ENCODE data around the gene ZNF175. TPM values are rescaled to one million over a fixed set of nuclear protein-coding genes. Genes with fewer than 3 reads are reported as not detected.

ZNF175 gene
- total RNA-seq, 2 experiments from 2014 or later = 8.9 to 10.1 TPM

- H3K36me3 Mint-ChIP-seq = peaks cover 4% of the 10 kb centered on the region
- no peak overlapping the region for H3K27ac Mint-ChIP-seq
- peaks cover 38% of the 10 kb centered on the region for H3K27me3 Mint-ChIP-seq
Observed at GRCh38 chr19:51566489-51567100, 4.5 kb upstream of the ZNF175 start.

GRCh38 chr19:51567583-51567982, 3.5 kb upstream of the ZNF175 start:
- Mint-ChIP-seq H3K4me1 (peaks cover 14% of the 10 kb centered on the region), H3K27ac (no peak overlapping the region), H3K9me3 (peaks cover 2% of the 10 kb centered on the region), H3K27me3 (peaks cover 33% of the 10 kb centered on the region), H3K4me3 (no peak overlapping the region), H3K36me3 (peaks cover 12% of the 10 kb centered on the region)
- DNase-seq = no peak

More at GRCh38 chr19:51566489-51567100, 4.5 kb upstream of the ZNF175 start:
- DNase-seq = no peak
- peaks cover 2% of the 10 kb centered on the region for H3K9me3 Mint-ChIP-seq
- H3K4me3 Mint-ChIP-seq = no peak overlapping the region
- peaks cover 5% of the 10 kb centered on the region for H3K4me1 Mint-ChIP-seq

- Mint-ChIP-seq H3K27ac (no peak overlapping the region), H3K27me3 (peaks cover 26% of the 10 kb centered on the region), H3K36me3 (peaks cover 19% of the 10 kb centered on the region), H3K4me1 (peaks cover 20% of the 10 kb centered on the region), H3K4me3 (no peak overlapping the region), H3K9me3 (peaks cover 2% of the 10 kb centered on the region)
- DNase-seq = no peak
Observed at GRCh38 chr19:51568456-51568855, 2.6 kb upstream of the ZNF175 start.

- peak overlapping the region; percentile 88 for H3K27ac Mint-ChIP-seq
- H3K27me3 Mint-ChIP-seq = peaks cover 6% of the 10 kb centered on the region
- peaks cover 2% of the 10 kb centered on the region for H3K9me3 Mint-ChIP-seq
- peaks cover 23% of the 10 kb centered on the region for H3K4me1 Mint-ChIP-seq
- H3K4me3 Mint-ChIP-seq = peak overlapping the region; percentile 98
- H3K36me3 Mint-ChIP-seq = peaks cover 34% of the 10 kb centered on the region
- DNase-seq = no peak
Observed at GRCh38 chr19:51571599-51571998, 516 bp downstream of the ZNF175 start.

GRCh38 chr19:51572410-51572809, 1.3 kb downstream of the ZNF175 start:
- H3K4me3 Mint-ChIP-seq = peak overlapping the region; percentile 98
- peaks cover 6% of the 10 kb centered on the region for H3K27me3 Mint-ChIP-seq
- H3K9me3 Mint-ChIP-seq = peaks cover 2% of the 10 kb centered on the region
- no peak overlapping the region for H3K27ac Mint-ChIP-seq
- DNase-seq = no peak
- H3K4me1 Mint-ChIP-seq = peaks cover 26% of the 10 kb centered on the region
- H3K36me3 Mint-ChIP-seq = peaks cover 42% of the 10 kb centered on the region

- Mint-ChIP-seq H3K27me3 (peaks cover 5% of the 10 kb centered on the region), H3K36me3 (peaks cover 46% of the 10 kb centered on the region), H3K4me3 (no peak overlapping the region), H3K9me3 (peaks cover 2% of the 10 kb centered on the region), H3K27ac (no peak overlapping the region), H3K4me1 (peaks cover 26% of the 10 kb centered on the region)
- DNase-seq = no peak
Observed at GRCh38 chr19:51572908-51573307, 1.8 kb downstream of the ZNF175 start.

- Mint-ChIP-seq H3K4me3 (peak overlapping the region; percentile 7), H3K27ac (no peak overlapping the region), H3K27me3 (peaks cover 1% of the 10 kb centered on the region), H3K4me1 (peaks cover 26% of the 10 kb centered on the region), H3K36me3 (peaks cover 50% of the 10 kb centered on the region), H3K9me3 (peaks cover 2% of the 10 kb centered on the region)
- no peak for DNase-seq
Observed at GRCh38 chr19:51573331-51573730, 2.2 kb downstream of the ZNF175 start.

GRCh38 chr19:51576850-51577249, 5.8 kb downstream of the ZNF175 start:
- Mint-ChIP-seq H3K27me3 (no peaks in the 10 kb centered on the region), H3K4me1 (peaks cover 18% of the 10 kb centered on the region), H3K4me3 (no peak overlapping the region), H3K27ac (no peak overlapping the region), H3K9me3 (no peaks in the 10 kb centered on the region), H3K36me3 (peaks cover 68% of the 10 kb centered on the region)
- no peak for DNase-seq

GRCh38 chr19:51586103-51586728, 15.1 kb downstream of the ZNF175 start:
- Mint-ChIP-seq H3K9me3 (peaks cover 47% of the 10 kb centered on the region), H3K4me1 (no peaks in the 10 kb centered on the region), H3K4me3 (no peak overlapping the region), H3K36me3 (peaks cover 82% of the 10 kb centered on the region), H3K27me3 (no peaks in the 10 kb centered on the region), H3K27ac (no peak overlapping the region)
- no peak for DNase-seq

GRCh38 chr19:51586799-51587198, 15.7 kb downstream of the ZNF175 start:
- Mint-ChIP-seq H3K9me3 (peaks cover 47% of the 10 kb centered on the region), H3K27me3 (no peaks in the 10 kb centered on the region), H3K4me3 (no peak overlapping the region), H3K27ac (no peak overlapping the region), H3K36me3 (peaks cover 78% of the 10 kb centered on the region), H3K4me1 (no peaks in the 10 kb centered on the region)
- DNase-seq = no peak

GRCh38 chr19:51587264-51588191, 16.4 kb downstream of the ZNF175 start:
- Mint-ChIP-seq H3K4me3 (no peak overlapping the region), H3K27me3 (no peaks in the 10 kb centered on the region), H3K9me3 (peaks cover 47% of the 10 kb centered on the region), H3K4me1 (peaks cover 2% of the 10 kb centered on the region), H3K27ac (no peak overlapping the region), H3K36me3 (peaks cover 70% of the 10 kb centered on the region)
- no peak for DNase-seq

GRCh38 chr19:51589511-51589910, 18.4 kb downstream of the ZNF175 start:
- H3K27me3 Mint-ChIP-seq = no peaks in the 10 kb centered on the region
- peaks cover 37% of the 10 kb centered on the region for H3K9me3 Mint-ChIP-seq
- DNase-seq = no peak
- H3K4me3 Mint-ChIP-seq = no peak overlapping the region
- no peak overlapping the region for H3K27ac Mint-ChIP-seq
- H3K4me1 Mint-ChIP-seq = peaks cover 10% of the 10 kb centered on the region
- H3K36me3 Mint-ChIP-seq = peaks cover 52% of the 10 kb centered on the region

- peaks cover 47% of the 10 kb centered on the region for H3K36me3 Mint-ChIP-seq
- no peak overlapping the region for H3K4me3 Mint-ChIP-seq
- H3K4me1 Mint-ChIP-seq = peaks cover 14% of the 10 kb centered on the region
- H3K27me3 Mint-ChIP-seq = no peaks in the 10 kb centered on the region
- DNase-seq = no peak
- H3K27ac Mint-ChIP-seq = no peak overlapping the region
- H3K9me3 Mint-ChIP-seq = peaks cover 31% of the 10 kb centered on the region
Observed at GRCh38 chr19:51590441-51590840, 19.4 kb downstream of the ZNF175 start.

- Mint-ChIP-seq H3K9me3 (peaks cover 12% of the 10 kb centered on the region), H3K27me3 (no peaks in the 10 kb centered on the region), H3K4me1 (peaks cover 14% of the 10 kb centered on the region), H3K36me3 (peaks cover 27% of the 10 kb centered on the region), H3K27ac (no peak overlapping the region), H3K4me3 (no peak overlapping the region)
- no peak for DNase-seq
Observed at GRCh38 chr19:51592521-51592920, 21.4 kb downstream of the ZNF175 start.
